HepG2 (cell line): ENCODE measurements around the gene PFKFB2. TPM values are rescaled to one million over a fixed set of nuclear protein-coding genes. Genes with fewer than 3 reads are reported as not detected.

Experiments used
- ARHGAP35 ChIP-seq: sonication (generic); formaldehyde crosslinking; IDR thresholded peaks from 2 replicates; pipeline ENCODE4 v1.9.0; 2022; ENCODE audit warnings: mild to moderate bottlenecking, inconsistent platforms, moderate library complexity, missing genetic modification reagents, borderline replicate concordance
- ERF ChIP-seq: IDR thresholded peaks from 2 replicates; pipeline ENCODE4 v1.6.1; 2018; ENCODE audit warnings: missing biosample characterization, missing genetic modification reagents
- HOXA7 ChIP-seq: sonication (generic); formaldehyde crosslinking; IDR thresholded peaks from 2 replicates; pipeline ENCODE4 v1.8.1; 2022; ENCODE audit warnings: mild to moderate bottlenecking, missing genetic modification reagents, moderate library complexity
- MEIS2 ChIP-seq: sonication (generic); formaldehyde crosslinking; IDR thresholded peaks from 2 replicates; pipeline ENCODE4 v1.9.0; 2021; ENCODE audit warnings: mild to moderate bottlenecking, missing genetic modification reagents
- ZNF20 ChIP-seq: sonication (generic); formaldehyde crosslinking; IDR thresholded peaks from 2 replicates; pipeline ENCODE4 v1.4.0; 2020; ENCODE audit warnings: mild to moderate bottlenecking, moderate library complexity, missing genetic modification reagents
- ZNF460 ChIP-seq: sonication (generic); formaldehyde crosslinking; IDR thresholded peaks from 2 replicates; pipeline ENCODE4 v1.5.1; 2020; ENCODE audit warnings: missing genetic modification reagents, mild to moderate bottlenecking, borderline replicate concordance
- ZNF501 ChIP-seq: sonication (generic); formaldehyde crosslinking; IDR thresholded peaks from 2 replicates; pipeline ENCODE4 v1.5.1; 2020; ENCODE audit warnings: mild to moderate bottlenecking, moderate library complexity, missing genetic modification reagents
- ZNF788 ChIP-seq: sonication (generic); formaldehyde crosslinking; IDR thresholded peaks from 2 replicates; pipeline ENCODE4 v1.5.0; 2020; ENCODE audit warnings: mild to moderate bottlenecking, missing genetic modification reagents, borderline replicate concordance
- ZNF878 ChIP-seq: sonication (generic); formaldehyde crosslinking; IDR thresholded peaks from 2 replicates; pipeline ENCODE4 v1.8.1; 2023; ENCODE audit warnings: mild to moderate bottlenecking, missing genetic modification reagents, moderate library complexity
- polyA plus RNA-seq, 8 experiments: library from polyadenylated mRNA; depleted of rRNA in 3 of 8; stranded (reverse) in 7 of 8; unstranded in 1 of 8; fragments of >200 nt; fragmentation: Illumina TruSeq in 4 of 8; extraction: Trizol in 4 of 8; gene quantifications; 2 replicates each; pipeline versions ENCODE4 v1.2.1 to v1.2.3, GENCODE V29; 2011 to 2016; ENCODE audit warnings: low read depth in 4 of 8, missing spikeins in 1 of 8, mixed read lengths in 1 of 8; ENCODE audit not compliant: insufficient read depth in 1 of 8
- total RNA-seq, 5 experiments: library from RNA; depleted of rRNA; stranded (reverse); fragments of >200 nt; fragmentation: Illumina TruSeq; extraction: Trizol; gene quantifications; 2 replicates each; pipeline ENCODE4 v1.2.3, GENCODE V29; 2016; ENCODE audit warnings: low read depth in 1 of 5
- TF ChIP-seq, protein P1 (sequence below): IDR thresholded peaks from 2 replicates; pipeline ENCODE4 v1.6.1; 2016; ENCODE audit warnings: missing compliant biosample characterization, missing genetic modification reagents, borderline replicate concordance
- TF ChIP-seq, protein P2 (sequence below): sonication (generic); formaldehyde crosslinking; IDR thresholded peaks from 2 replicates; pipeline ENCODE4 v1.4.0; 2020; ENCODE audit warnings: mild to moderate bottlenecking, missing genetic modification reagents
- TF ChIP-seq, protein P3 (sequence below): IDR thresholded peaks from 2 replicates; pipeline ENCODE4 v1.6.1; 2012; ENCODE audit warnings: low read depth, low read length, improper control_type of control experiment
- TF ChIP-seq, protein P4 (sequence below): sonication (generic); formaldehyde crosslinking; IDR thresholded peaks from 2 replicates; pipeline ENCODE4 v1.5.1; 2020; ENCODE audit warnings: mild to moderate bottlenecking, missing genetic modification reagents, moderate library complexity
- TF ChIP-seq, protein P5 (sequence below): sonication (generic); formaldehyde crosslinking; conservative IDR thresholded peaks from 2 replicates; pipeline ENCODE4 v1.4.0; 2020; ENCODE audit warnings: mild to moderate bottlenecking, missing genetic modification reagents, moderate library complexity

The PFKFB2 gene
- total and polyA plus RNA-seq, 2 of the 13 experiments (the other 11 are each of a cell fraction or from before 2014, with no cell fraction given): 4.6 to 10.6 TPM

DNA sequence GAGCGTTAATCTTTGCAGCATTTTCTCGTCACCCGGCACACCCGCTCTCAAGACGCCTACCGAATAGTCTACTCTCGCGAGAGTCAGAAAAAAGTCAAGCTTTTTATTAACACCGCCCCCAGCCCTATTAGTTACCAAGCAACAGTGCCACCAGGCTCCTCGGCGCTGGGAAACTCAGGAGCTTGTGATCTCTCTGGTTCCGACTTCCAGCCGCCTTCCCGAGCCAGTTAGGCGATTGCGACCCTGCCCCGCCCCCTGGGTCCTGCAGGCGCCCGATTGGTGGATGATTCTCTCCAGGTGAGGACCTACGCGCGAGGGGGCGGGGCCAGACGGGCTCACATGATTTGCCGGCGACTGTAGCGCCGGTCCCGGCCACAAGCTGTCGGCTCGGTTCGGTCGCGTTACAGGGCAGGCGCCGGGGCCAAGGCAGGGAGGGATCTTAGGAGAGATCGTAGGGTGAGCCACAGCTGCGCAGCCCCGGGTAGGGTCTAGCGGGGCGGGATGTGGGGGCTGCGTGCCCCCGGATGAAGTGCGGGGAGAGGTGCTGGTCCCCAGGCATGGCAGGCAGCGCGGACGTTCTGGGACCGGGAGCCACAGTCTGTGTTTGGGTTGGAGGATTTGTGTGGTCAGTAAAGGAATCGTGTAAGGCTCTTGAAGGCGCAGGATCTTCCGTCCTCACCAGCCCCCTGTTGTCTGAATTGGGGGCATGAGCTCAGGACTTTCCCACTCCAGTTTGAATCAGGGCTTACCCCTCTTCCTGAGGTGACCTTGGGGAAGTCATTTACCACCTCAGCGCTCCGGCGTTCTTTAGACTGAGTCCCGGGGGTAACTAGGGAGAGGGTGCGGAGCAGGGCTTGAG is at the start of gene PFKFB2 (continued):
- TF ChIP-seq, protein P1, sequence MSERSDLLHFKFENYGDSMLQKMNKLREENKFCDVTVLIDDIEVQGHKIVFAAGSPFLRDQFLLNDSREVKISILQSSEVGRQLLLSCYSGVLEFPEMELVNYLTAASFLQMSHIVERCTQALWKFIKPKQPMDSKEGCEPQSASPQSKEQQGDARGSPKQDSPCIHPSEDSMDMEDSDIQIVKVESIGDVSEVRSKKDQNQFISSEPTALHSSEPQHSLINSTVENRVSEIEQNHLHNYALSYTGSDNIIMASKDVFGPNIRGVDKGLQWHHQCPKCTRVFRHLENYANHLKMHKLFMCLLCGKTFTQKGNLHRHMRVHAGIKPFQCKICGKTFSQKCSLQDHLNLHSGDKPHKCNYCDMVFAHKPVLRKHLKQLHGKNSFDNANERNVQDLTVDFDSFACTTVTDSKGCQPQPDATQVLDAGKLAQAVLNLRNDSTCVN (CRISPR knock-in tag): 0 out of 2 replicates have a peak, but pooled peaks have one; percentile 15
- TF ChIP-seq, protein P2, sequence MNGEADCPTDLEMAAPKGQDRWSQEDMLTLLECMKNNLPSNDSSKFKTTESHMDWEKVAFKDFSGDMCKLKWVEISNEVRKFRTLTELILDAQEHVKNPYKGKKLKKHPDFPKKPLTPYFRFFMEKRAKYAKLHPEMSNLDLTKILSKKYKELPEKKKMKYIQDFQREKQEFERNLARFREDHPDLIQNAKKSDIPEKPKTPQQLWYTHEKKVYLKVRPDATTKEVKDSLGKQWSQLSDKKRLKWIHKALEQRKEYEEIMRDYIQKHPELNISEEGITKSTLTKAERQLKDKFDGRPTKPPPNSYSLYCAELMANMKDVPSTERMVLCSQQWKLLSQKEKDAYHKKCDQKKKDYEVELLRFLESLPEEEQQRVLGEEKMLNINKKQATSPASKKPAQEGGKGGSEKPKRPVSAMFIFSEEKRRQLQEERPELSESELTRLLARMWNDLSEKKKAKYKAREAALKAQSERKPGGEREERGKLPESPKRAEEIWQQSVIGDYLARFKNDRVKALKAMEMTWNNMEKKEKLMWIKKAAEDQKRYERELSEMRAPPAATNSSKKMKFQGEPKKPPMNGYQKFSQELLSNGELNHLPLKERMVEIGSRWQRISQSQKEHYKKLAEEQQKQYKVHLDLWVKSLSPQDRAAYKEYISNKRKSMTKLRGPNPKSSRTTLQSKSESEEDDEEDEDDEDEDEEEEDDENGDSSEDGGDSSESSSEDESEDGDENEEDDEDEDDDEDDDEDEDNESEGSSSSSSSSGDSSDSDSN (CRISPR knock-in tag): peak; percentile 76
- TF ChIP-seq ARHGAP35 (CRISPR knock-in tag): no peak
- TF ChIP-seq ZNF501 (CRISPR knock-in tag): peak; percentile 81
- TF ChIP-seq ERF (CRISPR knock-in tag): peak; percentile 71
- no peak for TF ChIP-seq ZNF460 (CRISPR knock-in tag)
- TF ChIP-seq ZNF878: no peak
- peak; percentile 66; the same call in 1 of the 2 replicates for TF ChIP-seq ZNF788 (CRISPR knock-in tag)
- TF ChIP-seq ZNF20 (CRISPR knock-in tag): 0 out of 2 replicates have a peak, but pooled peaks have one; percentile 62
- TF ChIP-seq, protein P3, sequence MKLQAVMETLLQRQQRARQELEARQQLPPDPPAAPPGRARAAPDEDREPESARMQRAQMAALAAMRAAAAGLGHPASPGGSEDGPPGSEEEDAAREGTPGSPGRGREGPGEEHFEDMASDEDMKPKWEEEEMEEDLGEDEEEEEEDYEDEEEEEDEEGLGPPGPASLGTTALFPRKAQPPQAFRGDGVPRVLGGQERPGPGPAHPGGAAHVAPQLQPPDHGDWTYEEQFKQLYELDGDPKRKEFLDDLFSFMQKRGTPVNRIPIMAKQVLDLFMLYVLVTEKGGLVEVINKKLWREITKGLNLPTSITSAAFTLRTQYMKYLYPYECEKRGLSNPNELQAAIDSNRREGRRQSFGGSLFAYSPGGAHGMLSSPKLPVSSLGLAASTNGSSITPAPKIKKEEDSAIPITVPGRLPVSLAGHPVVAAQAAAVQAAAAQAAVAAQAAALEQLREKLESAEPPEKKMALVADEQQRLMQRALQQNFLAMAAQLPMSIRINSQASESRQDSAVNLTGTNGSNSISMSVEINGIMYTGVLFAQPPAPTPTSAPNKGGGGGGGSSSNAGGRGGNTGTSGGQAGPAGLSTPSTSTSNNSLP: no peak
- peak; percentile 68; the same call in 1 of the 2 replicates for TF ChIP-seq MEIS2
- TF ChIP-seq, protein P4, sequence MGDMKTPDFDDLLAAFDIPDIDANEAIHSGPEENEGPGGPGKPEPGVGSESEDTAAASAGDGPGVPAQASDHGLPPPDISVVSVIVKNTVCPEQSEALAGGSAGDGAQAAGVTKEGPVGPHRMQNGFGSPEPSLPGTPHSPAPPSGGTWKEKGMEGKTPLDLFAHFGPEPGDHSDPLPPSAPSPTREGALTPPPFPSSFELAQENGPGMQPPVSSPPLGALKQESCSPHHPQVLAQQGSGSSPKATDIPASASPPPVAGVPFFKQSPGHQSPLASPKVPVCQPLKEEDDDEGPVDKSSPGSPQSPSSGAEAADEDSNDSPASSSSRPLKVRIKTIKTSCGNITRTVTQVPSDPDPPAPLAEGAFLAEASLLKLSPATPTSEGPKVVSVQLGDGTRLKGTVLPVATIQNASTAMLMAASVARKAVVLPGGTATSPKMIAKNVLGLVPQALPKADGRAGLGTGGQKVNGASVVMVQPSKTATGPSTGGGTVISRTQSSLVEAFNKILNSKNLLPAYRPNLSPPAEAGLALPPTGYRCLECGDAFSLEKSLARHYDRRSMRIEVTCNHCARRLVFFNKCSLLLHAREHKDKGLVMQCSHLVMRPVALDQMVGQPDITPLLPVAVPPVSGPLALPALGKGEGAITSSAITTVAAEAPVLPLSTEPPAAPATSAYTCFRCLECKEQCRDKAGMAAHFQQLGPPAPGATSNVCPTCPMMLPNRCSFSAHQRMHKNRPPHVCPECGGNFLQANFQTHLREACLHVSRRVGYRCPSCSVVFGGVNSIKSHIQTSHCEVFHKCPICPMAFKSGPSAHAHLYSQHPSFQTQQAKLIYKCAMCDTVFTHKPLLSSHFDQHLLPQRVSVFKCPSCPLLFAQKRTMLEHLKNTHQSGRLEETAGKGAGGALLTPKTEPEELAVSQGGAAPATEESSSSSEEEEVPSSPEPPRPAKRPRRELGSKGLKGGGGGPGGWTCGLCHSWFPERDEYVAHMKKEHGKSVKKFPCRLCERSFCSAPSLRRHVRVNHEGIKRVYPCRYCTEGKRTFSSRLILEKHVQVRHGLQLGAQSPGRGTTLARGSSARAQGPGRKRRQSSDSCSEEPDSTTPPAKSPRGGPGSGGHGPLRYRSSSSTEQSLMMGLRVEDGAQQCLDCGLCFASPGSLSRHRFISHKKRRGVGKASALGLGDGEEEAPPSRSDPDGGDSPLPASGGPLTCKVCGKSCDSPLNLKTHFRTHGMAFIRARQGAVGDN (CRISPR knock-in tag): peak; percentile 88
- TF ChIP-seq, protein P5, sequence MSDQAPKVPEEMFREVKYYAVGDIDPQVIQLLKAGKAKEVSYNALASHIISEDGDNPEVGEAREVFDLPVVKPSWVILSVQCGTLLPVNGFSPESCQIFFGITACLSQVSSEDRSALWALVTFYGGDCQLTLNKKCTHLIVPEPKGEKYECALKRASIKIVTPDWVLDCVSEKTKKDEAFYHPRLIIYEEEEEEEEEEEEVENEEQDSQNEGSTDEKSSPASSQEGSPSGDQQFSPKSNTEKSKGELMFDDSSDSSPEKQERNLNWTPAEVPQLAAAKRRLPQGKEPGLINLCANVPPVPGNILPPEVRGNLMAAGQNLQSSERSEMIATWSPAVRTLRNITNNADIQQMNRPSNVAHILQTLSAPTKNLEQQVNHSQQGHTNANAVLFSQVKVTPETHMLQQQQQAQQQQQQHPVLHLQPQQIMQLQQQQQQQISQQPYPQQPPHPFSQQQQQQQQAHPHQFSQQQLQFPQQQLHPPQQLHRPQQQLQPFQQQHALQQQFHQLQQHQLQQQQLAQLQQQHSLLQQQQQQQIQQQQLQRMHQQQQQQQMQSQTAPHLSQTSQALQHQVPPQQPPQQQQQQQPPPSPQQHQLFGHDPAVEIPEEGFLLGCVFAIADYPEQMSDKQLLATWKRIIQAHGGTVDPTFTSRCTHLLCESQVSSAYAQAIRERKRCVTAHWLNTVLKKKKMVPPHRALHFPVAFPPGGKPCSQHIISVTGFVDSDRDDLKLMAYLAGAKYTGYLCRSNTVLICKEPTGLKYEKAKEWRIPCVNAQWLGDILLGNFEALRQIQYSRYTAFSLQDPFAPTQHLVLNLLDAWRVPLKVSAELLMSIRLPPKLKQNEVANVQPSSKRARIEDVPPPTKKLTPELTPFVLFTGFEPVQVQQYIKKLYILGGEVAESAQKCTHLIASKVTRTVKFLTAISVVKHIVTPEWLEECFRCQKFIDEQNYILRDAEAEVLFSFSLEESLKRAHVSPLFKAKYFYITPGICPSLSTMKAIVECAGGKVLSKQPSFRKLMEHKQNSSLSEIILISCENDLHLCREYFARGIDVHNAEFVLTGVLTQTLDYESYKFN (CRISPR knock-in tag): 0 out of 2 replicates have a peak, but pooled peaks have one; percentile 51
- TF ChIP-seq HOXA7: no peak
